ENCODE measurements around the gene CST7. TPM values are rescaled to one million over a fixed set of nuclear protein-coding genes. Genes with fewer than 3 reads are reported as not detected.
A peak's percentile ranks its signal among the peaks of the same experiment; 100 is the strongest.

CST7 gene
- total RNA-seq, 1 donor from 2014 or later, result not detected

- no peak for TF ChIP-seq CTCF (IDR thresholded peaks at IDR 0.05)
- Mint-ChIP-seq H3K27me3 (ENCODE audit: unreplicated experiment) (peaks cover 5% of the 10 kb centered on the region), H3K4me3 (ENCODE audit: unreplicated experiment) (no peak overlapping the region), H3K36me3 (ENCODE audit: unreplicated experiment) (no peaks in the 10 kb centered on the region), H3K27ac (ENCODE audit: unreplicated experiment) (no peak overlapping the region), H3K9me3 (ENCODE audit: unreplicated experiment) (no peaks in the 10 kb centered on the region), H3K4me1 (ENCODE audit: unreplicated experiment) (peaks cover 14% of the 10 kb centered on the region)
- DNase-seq (ENCODE audit: extremely low spot score, unreplicated experiment), result peak; percentile 83
These were observed 15.7 kb upstream of the CST7 start for GRCh38 chr20:24933266-24933908.

- Mint-ChIP-seq H3K27ac (ENCODE audit: unreplicated experiment) (no peak overlapping the region), H3K4me3 (ENCODE audit: unreplicated experiment) (no peak overlapping the region), H3K27me3 (ENCODE audit: unreplicated experiment) (peaks cover 8% of the 10 kb centered on the region), H3K4me1 (ENCODE audit: unreplicated experiment) (peaks cover 14% of the 10 kb centered on the region), H3K9me3 (ENCODE audit: unreplicated experiment) (no peaks in the 10 kb centered on the region), H3K36me3 (ENCODE audit: unreplicated experiment) (no peaks in the 10 kb centered on the region)
- no peak for TF ChIP-seq CTCF (IDR thresholded peaks at IDR 0.05)
- DNase-seq (ENCODE audit: extremely low spot score, unreplicated experiment), result peak; percentile 77
These were observed 14.9 kb upstream of the CST7 start for GRCh38 chr20:24934101-24934661.

GRCh38 chr20:24934716-24935115 lies 14.4 kb upstream of the CST7 start:
- Mint-ChIP-seq H3K9me3 (ENCODE audit: unreplicated experiment) (no peaks in the 10 kb centered on the region), H3K27ac (ENCODE audit: unreplicated experiment) (no peak overlapping the region), H3K27me3 (ENCODE audit: unreplicated experiment) (peaks cover 7% of the 10 kb centered on the region), H3K36me3 (ENCODE audit: unreplicated experiment) (no peaks in the 10 kb centered on the region), H3K4me1 (ENCODE audit: unreplicated experiment) (peaks cover 14% of the 10 kb centered on the region), H3K4me3 (ENCODE audit: unreplicated experiment) (no peak overlapping the region)
- no peak for TF ChIP-seq CTCF (IDR thresholded peaks at IDR 0.05)
- DNase-seq (ENCODE audit: extremely low spot score, unreplicated experiment), result peak; percentile 8

- no peak overlapping the region for H3K27ac Mint-ChIP-seq (ENCODE audit: unreplicated experiment)
- no peak for TF ChIP-seq CTCF (IDR thresholded peaks at IDR 0.05)
- no peaks in the 10 kb centered on the region for H3K9me3 Mint-ChIP-seq (ENCODE audit: unreplicated experiment)
- peaks cover 14% of the 10 kb centered on the region for H3K4me1 Mint-ChIP-seq (ENCODE audit: unreplicated experiment)
- H3K27me3 Mint-ChIP-seq (ENCODE audit: unreplicated experiment), result peaks cover 6% of the 10 kb centered on the region
- DNase-seq (ENCODE audit: extremely low spot score, unreplicated experiment), result peak; percentile 73
- no peaks in the 10 kb centered on the region for H3K36me3 Mint-ChIP-seq (ENCODE audit: unreplicated experiment)
- no peak overlapping the region for H3K4me3 Mint-ChIP-seq (ENCODE audit: unreplicated experiment)
These were observed 13.9 kb upstream of the CST7 start for GRCh38 chr20:24935140-24935539.

- H3K9me3 Mint-ChIP-seq (ENCODE audit: unreplicated experiment), result peaks cover 6% of the 10 kb centered on the region
- peaks cover 11% of the 10 kb centered on the region for H3K27me3 Mint-ChIP-seq (ENCODE audit: unreplicated experiment)
- no peaks in the 10 kb centered on the region for H3K36me3 Mint-ChIP-seq (ENCODE audit: unreplicated experiment)
- no peak overlapping the region for H3K27ac Mint-ChIP-seq (ENCODE audit: unreplicated experiment)
- peak; percentile 77 for DNase-seq (ENCODE audit: extremely low spot score, unreplicated experiment)
- no peak for TF ChIP-seq CTCF (IDR thresholded peaks at IDR 0.05)
- peaks cover 14% of the 10 kb centered on the region for H3K4me1 Mint-ChIP-seq (ENCODE audit: unreplicated experiment)
- H3K4me3 Mint-ChIP-seq (ENCODE audit: unreplicated experiment), result no peak overlapping the region
These were observed 13.1 kb upstream of the CST7 start for GRCh38 chr20:24935766-24936525.
